ENCODE data around the gene NDUFA6. TPM values are rescaled to one million over a fixed set of nuclear protein-coding genes. Genes with fewer than 3 reads are reported as not detected.
A peak's percentile ranks its signal among the peaks of the same experiment; 100 is the strongest.

The NDUFA6 gene
- total and polyA plus RNA-seq, 2 of the 13 experiments (the other 11 are each of a cell fraction or from before 2014, with no cell fraction given), result 68.5 to 87.8 TPM

GRCh38 chr22:42079319-42080251 lies 11.0 kb downstream of the NDUFA6 start, which contains the start of gene SMDT1 (continued):
- TF ChIP-seq ZNF318 (CRISPR knock-in tag; IDR thresholded peaks at IDR 0.05), result no peak; the same call in 1 of the 2 replicates
- TF ChIP-seq PAF1 (CRISPR knock-in tag; IDR thresholded peaks at IDR 0.05), result no peak
- TF ChIP-seq HNRNPH1 (optimal IDR thresholded peaks at IDR 0.05; ENCODE audit: low read depth, low read length), result peak; percentile 83
- TF ChIP-seq PCBP1 (IDR thresholded peaks at IDR 0.05; ENCODE audit: borderline replicate concordance, low read depth, low read length), result no peak
- TF ChIP-seq FOXO1 (CRISPR knock-in tag; IDR thresholded peaks at IDR 0.05), result peak; percentile 39; the same call in 1 of the 2 replicates
- TF ChIP-seq TFE3 (CRISPR knock-in tag; IDR thresholded peaks at IDR 0.05), result peak; percentile 84
- TF ChIP-seq ZNF282 (IDR thresholded peaks at IDR 0.05; ENCODE audit: partially characterized antibody), result no peak
- no peak; the same call in none of the 2 replicates for TF ChIP-seq RNF2 (conservative IDR thresholded peaks at IDR 0.05; ENCODE audit: low read depth)
- TF ChIP-seq CEBPB (IDR thresholded peaks at IDR 0.05; ENCODE audit: borderline replicate concordance, low read depth, low read length), result no peak
- peak; percentile 39; the same call in 1 of the 2 replicates for TF ChIP-seq MED13 (CRISPR knock-in tag; IDR thresholded peaks at IDR 0.05)
- TF ChIP-seq ZNF296 (CRISPR knock-in tag; conservative IDR thresholded peaks at IDR 0.05), result no peak
- TF ChIP-seq TBP (CRISPR knock-in tag; IDR thresholded peaks at IDR 0.05), result no peak
- TF ChIP-seq ZNF281 (CRISPR knock-in tag; IDR thresholded peaks at IDR 0.05; ENCODE audit: borderline replicate concordance), result 0 out of 2 replicates have a peak, but pooled peaks have one; percentile 7
- TF ChIP-seq BRCA1 (CRISPR knock-in tag; IDR thresholded peaks at IDR 0.05), result peak; percentile 64; the same call in 1 of the 2 replicates
- TF ChIP-seq HNF4A (CRISPR knock-in tag; IDR thresholded peaks at IDR 0.05), result no peak; the same call in 1 of the 2 replicates

All from HepG2 (cell line).